K562 (cell line): Measurements from ENCODE around the gene SCAPER. TPM values are rescaled to one million over a fixed set of nuclear protein-coding genes. Genes with fewer than 3 reads are reported as not detected.

Source experiments
- KAT2B ChIP-seq: IDR thresholded peaks from one replicate; pipeline ENCODE4 v1.6.1; 2012; ENCODE audit warnings: low read depth, mild to moderate bottlenecking, control low read depth, inconsistent platforms, low read length, moderate library complexity
- MGA ChIP-seq: fragments of 450-650 bp; IDR thresholded peaks from 2 replicates; pipeline ENCODE4 v1.6.1; 2016; ENCODE audit warnings: mild to moderate bottlenecking, moderate library complexity
- NR4A1 ChIP-seq, 2 experiments: fragments of 250-450 bp in 1 of 2; fragments of 450-650 bp in 1 of 2; sonication (Bioruptor Pico) in 1 of 2; IDR thresholded peaks; 2 replicates each; pipeline versions ENCODE4 v1.4.0 to v1.6.1; 2016 to 2020; ENCODE audit warnings: mild to moderate bottlenecking in 2 of 2, missing compliant biosample characterization in 1 of 2, missing genetic modification characterization in 1 of 2, moderate library complexity in 1 of 2
- polyA plus RNA-seq, 8 experiments: library from polyadenylated mRNA; depleted of rRNA in 4 of 8; stranded (reverse) in 5 of 8; unstranded in 3 of 8; fragments of >200 nt; fragmentation: Nextera tagmentation in 2 of 8; fragmentation: Illumina TruSeq in 1 of 8; extraction: Ambion mirVana in 2 of 8; extraction: Trizol in 1 of 8; gene quantifications; 2 replicates each; pipeline versions ENCODE4 v1.2.1 to v1.2.3, GENCODE V29; 2011 to 2014; ENCODE audit warnings: inconsistent platforms in 1 of 8, missing spikeins in 1 of 8
- total RNA-seq, 7 experiments: library from RNA; depleted of rRNA in 6 of 7; stranded (reverse); fragments of >200 nt in 6 of 7; fragmentation: Illumina TruSeq in 2 of 7; extraction: Trizol in 2 of 7; gene quantifications; 2 replicates each; pipeline versions ENCODE4 v1.2.1 to v1.2.3, GENCODE V29; 2011 to 2021; ENCODE audit warnings: low replicate concordance in 1 of 7
- TF ChIP-seq, protein P1 (sequence below): sonication (generic); formaldehyde crosslinking; IDR thresholded peaks from 2 replicates; pipeline ENCODE4 v1.8.1; 2023; ENCODE audit warnings: mild to moderate bottlenecking, missing genetic modification reagents
- TF ChIP-seq, protein P2 (sequence below): fragments of 450-650 bp; IDR thresholded peaks from one replicate; pipeline ENCODE4 v1.6.1; 2018; ENCODE audit warnings: mild to moderate bottlenecking, moderate library complexity; ENCODE audit not compliant: partially characterized antibody

The SCAPER gene
- total and polyA plus RNA-seq, 9 of the 15 experiments (the other 6 are each of a cell fraction or from before 2014, with no cell fraction given) = 1.3 to 5.7 (median 3.2) TPM

DNA sequence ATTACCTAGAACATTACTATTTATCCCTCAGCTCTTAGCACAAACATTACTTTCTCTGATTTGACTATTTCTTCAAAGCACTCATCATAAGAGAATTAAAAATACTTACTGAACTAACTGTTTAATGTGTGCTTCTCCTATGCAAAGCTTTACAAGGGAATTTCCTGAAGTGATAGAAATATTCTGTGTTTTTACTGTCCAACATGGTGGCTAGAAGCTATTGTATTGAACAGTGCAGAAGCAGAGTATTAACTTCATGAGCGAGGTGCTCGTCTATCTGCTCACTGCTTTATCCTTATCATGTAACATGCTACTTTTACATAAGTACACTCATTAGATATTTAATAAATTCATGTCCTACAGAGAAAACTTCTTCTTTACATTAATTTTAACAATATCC is 329.5 kb downstream of the SCAPER start (continued):
- TF ChIP-seq MGA (no peak), NR4A1 (CRISPR knock-in tag; IDR thresholded peaks at IDR 0.05) (no peak), NR4A1 (tag; IDR thresholded peaks at IDR 0.05) (no peak), KAT2B (no peak)
- TF ChIP-seq, protein P1, sequence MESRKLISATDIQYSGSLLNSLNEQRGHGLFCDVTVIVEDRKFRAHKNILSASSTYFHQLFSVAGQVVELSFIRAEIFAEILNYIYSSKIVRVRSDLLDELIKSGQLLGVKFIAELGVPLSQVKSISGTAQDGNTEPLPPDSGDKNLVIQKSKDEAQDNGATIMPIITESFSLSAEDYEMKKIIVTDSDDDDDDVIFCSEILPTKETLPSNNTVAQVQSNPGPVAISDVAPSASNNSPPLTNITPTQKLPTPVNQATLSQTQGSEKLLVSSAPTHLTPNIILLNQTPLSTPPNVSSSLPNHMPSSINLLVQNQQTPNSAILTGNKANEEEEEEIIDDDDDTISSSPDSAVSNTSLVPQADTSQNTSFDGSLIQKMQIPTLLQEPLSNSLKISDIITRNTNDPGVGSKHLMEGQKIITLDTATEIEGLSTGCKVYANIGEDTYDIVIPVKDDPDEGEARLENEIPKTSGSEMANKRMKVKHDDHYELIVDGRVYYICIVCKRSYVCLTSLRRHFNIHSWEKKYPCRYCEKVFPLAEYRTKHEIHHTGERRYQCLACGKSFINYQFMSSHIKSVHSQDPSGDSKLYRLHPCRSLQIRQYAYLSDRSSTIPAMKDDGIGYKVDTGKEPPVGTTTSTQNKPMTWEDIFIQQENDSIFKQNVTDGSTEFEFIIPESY = no peak
- TF ChIP-seq, protein P2, sequence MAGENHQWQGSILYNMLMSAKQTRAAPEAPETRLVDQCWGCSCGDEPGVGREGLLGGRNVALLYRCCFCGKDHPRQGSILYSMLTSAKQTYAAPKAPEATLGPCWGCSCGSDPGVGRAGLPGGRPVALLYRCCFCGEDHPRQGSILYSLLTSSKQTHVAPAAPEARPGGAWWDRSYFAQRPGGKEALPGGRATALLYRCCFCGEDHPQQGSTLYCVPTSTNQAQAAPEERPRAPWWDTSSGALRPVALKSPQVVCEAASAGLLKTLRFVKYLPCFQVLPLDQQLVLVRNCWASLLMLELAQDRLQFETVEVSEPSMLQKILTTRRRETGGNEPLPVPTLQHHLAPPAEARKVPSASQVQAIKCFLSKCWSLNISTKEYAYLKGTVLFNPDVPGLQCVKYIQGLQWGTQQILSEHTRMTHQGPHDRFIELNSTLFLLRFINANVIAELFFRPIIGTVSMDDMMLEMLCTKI = no peak
